ENCODE data around the gene TOMM40. TPM values are rescaled to one million over a fixed set of nuclear protein-coding genes. Genes with fewer than 3 reads are reported as not detected.
A peak's percentile ranks its signal among the peaks of the same experiment; 100 is the strongest.

The TOMM40 gene
- total and polyA plus RNA-seq, 2 of the 13 experiments (the other 11 are each of a cell fraction or from before 2014, with no cell fraction given), result 72.0 to 110 TPM

DNA sequence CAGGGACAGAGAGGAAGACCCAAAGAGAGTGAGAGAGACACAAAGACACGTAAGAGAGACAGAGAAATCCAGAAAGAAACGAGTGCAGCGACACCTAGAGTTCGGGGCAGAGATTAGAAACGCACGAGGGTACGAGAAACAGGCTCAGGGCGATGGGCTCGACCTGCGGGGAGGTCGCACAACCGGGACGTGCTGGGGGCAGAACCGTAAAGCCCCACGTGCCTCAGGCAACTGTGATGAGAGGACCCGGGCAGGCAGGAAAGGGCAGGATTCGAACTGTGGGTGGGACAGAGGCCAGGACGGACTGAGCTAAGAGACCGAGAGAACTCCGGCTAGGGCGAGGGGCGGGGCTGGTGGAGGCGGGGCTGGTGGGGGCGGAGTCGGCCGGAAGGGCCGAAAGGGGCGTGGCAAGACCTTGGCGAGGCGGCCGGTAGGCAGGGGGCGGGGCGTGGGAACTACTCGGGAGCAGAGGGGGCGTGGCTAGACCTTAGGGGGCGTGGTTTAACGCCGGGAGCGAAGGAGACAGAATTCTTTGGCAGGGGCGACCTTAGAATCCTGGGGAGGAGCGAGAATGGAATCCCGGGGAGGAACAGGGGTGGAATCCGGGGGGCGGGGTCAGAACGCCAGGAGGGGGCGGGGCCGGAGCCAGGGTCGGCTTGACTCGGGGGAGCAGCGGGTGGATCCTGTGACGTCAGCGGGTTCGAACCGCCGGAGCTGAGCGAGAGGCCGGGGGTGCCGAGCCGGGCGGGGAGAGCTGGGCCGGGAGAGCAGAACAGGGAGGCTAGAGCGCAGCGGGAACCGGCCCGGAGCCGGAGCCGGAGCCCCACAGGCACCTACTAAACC is 45.2 kb upstream of the TOMM40 start, which contains the start of gene NECTIN2 (continued):
- TF ChIP-seq SOX13 (IDR thresholded peaks at IDR 0.05) (no peak), SOX13 (CRISPR knock-in tag; conservative IDR thresholded peaks at IDR 0.05 in 1 of 2, IDR thresholded peaks at IDR 0.05 in 1 of 2) (peak in 1 of 2 experiments; percentile 32; a peak in 1 of 4 replicates), GABPA (IDR thresholded peaks at IDR 0.05; ENCODE audit: low read depth, low read length) (no peak), GABPA (CRISPR knock-in tag; IDR thresholded peaks at IDR 0.05; ENCODE audit: low read depth) (0 out of 2 replicates have a peak, but pooled peaks have one; percentile 19), ARHGAP35 (CRISPR knock-in tag; IDR thresholded peaks at IDR 0.05; ENCODE audit: borderline replicate concordance) (peak; percentile 46; the same call in 1 of the 2 replicates), ZBTB21 (CRISPR knock-in tag; IDR thresholded peaks at IDR 0.05) (no peak), MYNN (CRISPR knock-in tag; IDR thresholded peaks at IDR 0.05; ENCODE audit: low read depth) (no peak), SMARCC2 (IDR thresholded peaks at IDR 0.05) (no peak), ZNF260 (CRISPR knock-in tag; IDR thresholded peaks at IDR 0.05; ENCODE audit: borderline replicate concordance, low read depth) (no peak), ZNF503 (CRISPR knock-in tag; IDR thresholded peaks at IDR 0.05) (no peak), RBFOX2 (IDR thresholded peaks at IDR 0.05; ENCODE audit: low read depth, low read length) (peak; percentile 83), MIER2 (CRISPR knock-in tag; IDR thresholded peaks at IDR 0.05) (0 out of 2 replicates have a peak, but pooled peaks have one; percentile 27), TCF7L2 (IDR thresholded peaks at IDR 0.05; ENCODE audit: low read depth, low read length) (no peak), ZHX1 (CRISPR knock-in tag; IDR thresholded peaks at IDR 0.05; ENCODE audit: low read depth) (0 out of 2 replicates have a peak, but pooled peaks have one; percentile 38), PPARG (CRISPR knock-in tag; conservative IDR thresholded peaks at IDR 0.05) (peak; percentile 32; the same call in 1 of the 2 replicates)
- TF ChIP-seq, protein P1, sequence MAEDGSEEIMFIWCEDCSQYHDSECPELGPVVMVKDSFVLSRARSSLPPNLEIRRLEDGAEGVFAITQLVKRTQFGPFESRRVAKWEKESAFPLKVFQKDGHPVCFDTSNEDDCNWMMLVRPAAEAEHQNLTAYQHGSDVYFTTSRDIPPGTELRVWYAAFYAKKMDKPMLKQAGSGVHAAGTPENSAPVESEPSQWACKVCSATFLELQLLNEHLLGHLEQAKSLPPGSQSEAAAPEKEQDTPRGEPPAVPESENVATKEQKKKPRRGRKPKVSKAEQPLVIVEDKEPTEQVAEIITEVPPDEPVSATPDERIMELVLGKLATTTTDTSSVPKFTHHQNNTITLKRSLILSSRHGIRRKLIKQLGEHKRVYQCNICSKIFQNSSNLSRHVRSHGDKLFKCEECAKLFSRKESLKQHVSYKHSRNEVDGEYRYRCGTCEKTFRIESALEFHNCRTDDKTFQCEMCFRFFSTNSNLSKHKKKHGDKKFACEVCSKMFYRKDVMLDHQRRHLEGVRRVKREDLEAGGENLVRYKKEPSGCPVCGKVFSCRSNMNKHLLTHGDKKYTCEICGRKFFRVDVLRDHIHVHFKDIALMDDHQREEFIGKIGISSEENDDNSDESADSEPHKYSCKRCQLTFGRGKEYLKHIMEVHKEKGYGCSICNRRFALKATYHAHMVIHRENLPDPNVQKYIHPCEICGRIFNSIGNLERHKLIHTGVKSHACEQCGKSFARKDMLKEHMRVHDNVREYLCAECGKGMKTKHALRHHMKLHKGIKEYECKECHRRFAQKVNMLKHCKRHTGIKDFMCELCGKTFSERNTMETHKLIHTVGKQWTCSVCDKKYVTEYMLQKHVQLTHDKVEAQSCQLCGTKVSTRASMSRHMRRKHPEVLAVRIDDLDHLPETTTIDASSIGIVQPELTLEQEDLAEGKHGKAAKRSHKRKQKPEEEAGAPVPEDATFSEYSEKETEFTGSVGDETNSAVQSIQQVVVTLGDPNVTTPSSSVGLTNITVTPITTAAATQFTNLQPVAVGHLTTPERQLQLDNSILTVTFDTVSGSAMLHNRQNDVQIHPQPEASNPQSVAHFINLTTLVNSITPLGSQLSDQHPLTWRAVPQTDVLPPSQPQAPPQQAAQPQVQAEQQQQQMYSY (CRISPR knock-in tag; IDR thresholded peaks at IDR 0.05), result peak; percentile 86
- TF ChIP-seq, protein P2, sequence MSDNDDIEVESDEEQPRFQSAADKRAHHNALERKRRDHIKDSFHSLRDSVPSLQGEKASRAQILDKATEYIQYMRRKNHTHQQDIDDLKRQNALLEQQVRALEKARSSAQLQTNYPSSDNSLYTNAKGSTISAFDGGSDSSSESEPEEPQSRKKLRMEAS (IDR thresholded peaks at IDR 0.05), result peak; percentile 88

All from HepG2 (cell line).